ENCODE data around the gene PXN. TPM values are rescaled to one million over a fixed set of nuclear protein-coding genes. Genes with fewer than 3 reads are reported as not detected.
"Not testable (repeated sequence)": the region's sequence is repeated elsewhere in the genome, so short reads cannot be mapped to it uniquely, and the experiment has no call there.

PXN gene
- total RNA-seq, 1 experiment from 2014 or later = 156 TPM

GRCh38 chr12:120262852-120263747 is 2.4 kb downstream of the PXN start:
- DNase-seq (ENCODE audit: low spot score) = peak; percentile 39

- DNase-seq (ENCODE audit: low spot score) = peak; percentile 96
Observed at GRCh38 chr12:120261951-120262851, 3.3 kb downstream of the PXN start.

GRCh38 chr12:120260607-120261006 is 4.9 kb downstream of the PXN start:
- no peak for DNase-seq (ENCODE audit: low spot score)

GRCh38 chr12:120259418-120260202 is 5.9 kb downstream of the PXN start:
- DNase-seq (ENCODE audit: low spot score) = no peak

- DNase-seq (ENCODE audit: low spot score) = no peak
Observed at GRCh38 chr12:120258323-120258896, 7.1 kb downstream of the PXN start.

- DNase-seq (ENCODE audit: low spot score) = peak; percentile 87
Observed at GRCh38 chr12:120257041-120257821, 8.3 kb downstream of the PXN start.

- DNase-seq (ENCODE audit: low spot score) = no peak
Observed at GRCh38 chr12:120254809-120255208, 10.7 kb downstream of the PXN start.

- DNase-seq (ENCODE audit: low spot score) = not testable (repeated sequence)
Observed at GRCh38 chr12:120253313-120253712, 12.2 kb downstream of the PXN start.

GRCh38 chr12:120252071-120252906 is 13.2 kb downstream of the PXN start:
- DNase-seq (ENCODE audit: low spot score) = peak; percentile 72

- peak; percentile 62 for DNase-seq (ENCODE audit: low spot score)
Observed at GRCh38 chr12:120251364-120252070, 14.0 kb downstream of the PXN start.

- no peak for DNase-seq (ENCODE audit: low spot score)
Observed at GRCh38 chr12:120249875-120250795, 15.4 kb downstream of the PXN start.

- DNase-seq (ENCODE audit: low spot score) = peak; percentile 79
Observed at GRCh38 chr12:120249266-120249874, 16.2 kb downstream of the PXN start.

- peak; percentile 81 for DNase-seq (ENCODE audit: low spot score)
Observed at GRCh38 chr12:120247621-120248030, 17.9 kb downstream of the PXN start.

GRCh38 chr12:120247183-120247582 is 18.3 kb downstream of the PXN start:
- no peak for DNase-seq (ENCODE audit: low spot score)

- DNase-seq (ENCODE audit: low spot score) = not testable (repeated sequence)
Observed at GRCh38 chr12:120246705-120247104, 18.8 kb downstream of the PXN start.

- no peak for DNase-seq (ENCODE audit: low spot score)
Observed at GRCh38 chr12:120242971-120243699, 22.4 kb downstream of the PXN start.
